Vagina (tissue), 2 donors: ENCODE data around the gene ZNF622.

Experiments used
- CTCF ChIP-seq, 3 experiments: fragments of 450-650 bp in 2 of 3; fragments of 200-600 bp in 1 of 3; sonication (generic) in 1 of 3; IDR thresholded peaks; one replicate each; pipeline ENCODE4 v1.5.1; 2017 to 2019; ENCODE audit warnings: antibody characterized with exemption in 3 of 3, mild to moderate bottlenecking in 2 of 3, moderate library complexity in 2 of 3
- POLR2A ChIP-seq, 2 donors: fragments of 450-650 bp; IDR thresholded peaks; one replicate each; pipeline ENCODE4 v1.6.1; 2017; ENCODE audit warnings: antibody characterized with exemption in 2 of 2, mild to moderate bottlenecking in 2 of 2, moderate library complexity in 2 of 2
- POLR2AphosphoS5 ChIP-seq, 2 donors: sonication (generic); formaldehyde crosslinking; IDR thresholded peaks; one replicate each; pipeline ENCODE4 v1.9.0; 2017; ENCODE audit warnings: antibody characterized with exemption in 2 of 2, mild to moderate bottlenecking in 2 of 2, low read depth in 1 of 2; ENCODE audit not compliant: insufficient read depth in 1 of 2

DNA sequence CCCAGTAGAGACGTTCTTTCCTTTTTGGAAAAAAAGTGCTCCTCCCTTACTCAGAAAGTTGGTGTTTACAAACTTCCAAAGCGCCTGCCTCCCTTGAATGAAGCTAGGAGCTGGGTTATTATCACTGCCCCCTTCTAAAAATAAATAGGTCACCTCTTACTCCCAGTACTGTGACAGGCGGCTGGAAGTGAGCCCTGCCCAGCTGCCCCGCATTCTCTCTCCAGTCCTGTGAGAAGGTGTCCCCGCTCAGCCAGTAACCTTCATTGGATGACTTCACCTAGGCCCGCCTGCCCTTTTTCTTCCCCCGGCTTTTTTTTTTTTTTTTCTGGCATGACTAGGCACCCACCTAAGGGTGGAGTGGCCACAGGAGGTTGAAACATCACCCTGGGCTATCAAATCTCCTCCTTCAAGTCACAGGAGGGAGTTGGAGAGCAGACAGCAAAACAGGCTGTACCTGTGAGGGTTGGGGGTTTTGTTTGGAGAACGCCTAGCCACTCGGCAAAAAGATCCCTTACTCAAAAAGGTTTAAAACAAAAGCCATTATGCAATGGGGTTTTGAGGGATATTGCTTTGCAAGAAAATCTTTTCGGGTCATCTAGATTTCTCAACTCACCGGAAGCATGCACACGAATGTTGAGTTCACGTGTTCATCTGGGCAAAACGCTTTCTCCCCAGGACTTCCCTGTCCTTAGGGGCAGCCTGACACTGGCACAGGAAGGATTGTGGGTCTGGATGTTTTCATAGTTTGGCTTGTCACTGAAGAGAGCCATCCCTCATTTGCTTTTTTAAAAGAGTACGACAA is 43.3 kb upstream of the ZNF622 start:
- no peak for TF ChIP-seq CTCF (IDR thresholded peaks at IDR 0.05)
- no peak for TF ChIP-seq POLR2A (IDR thresholded peaks at IDR 0.05)
- no peak for TF ChIP-seq POLR2AphosphoS5 (IDR thresholded peaks at IDR 0.05; ENCODE audit: insufficient read depth in 1 of 2, low read depth in 1 of 2)
